ENCODE measurements around the gene AKAIN1.

AKAIN1 gene

GRCh38 chr18:5107988-5108387, 89.1 kb downstream of the AKAIN1 start:
- H3K4me3 ChIP-seq (ENCODE audit: low read length): no peak overlapping the region

GRCh38 chr18:5106730-5107129, 90.3 kb downstream of the AKAIN1 start:
- Histone ChIP-seq H3K36me3 (replicated peaks; ENCODE audit: insufficient read depth, low read length) (no peaks in the 10 kb centered on the region), H3K4me1 (ENCODE audit: low read length) (no peaks in the 10 kb centered on the region), H3K27me3 (replicated peaks; ENCODE audit: insufficient read depth, low read length) (no peaks in the 10 kb centered on the region), H3K9me2 (replicated peaks; ENCODE audit: insufficient read depth, low read length) (no peaks in the 10 kb centered on the region), H3K4me2 (ENCODE audit: low read depth, low read length) (no peak overlapping the region), H3F3A (ENCODE audit: insufficient read depth, low read length) (no peaks in the 10 kb centered on the region), H3K79me2 (ENCODE audit: low read length) (no peaks in the 10 kb centered on the region), H4K20me1 (ENCODE audit: insufficient read depth, low read length) (no peaks in the 10 kb centered on the region), H3K9me3 (replicated peaks; ENCODE audit: insufficient read depth, low read length) (no peaks in the 10 kb centered on the region), H2AFZ (ENCODE audit: low read length) (no peak overlapping the region), H3K9ac (ENCODE audit: low read length) (no peak overlapping the region), H3K27ac (ENCODE audit: low read length) (no peak overlapping the region), H3K4me3 (ENCODE audit: low read length) (no peak overlapping the region)
- peak; percentile 39 for TF ChIP-seq CTCF (IDR thresholded peaks at IDR 0.05; ENCODE audit: low read length)
- no peak for TF ChIP-seq EZH2 (optimal IDR thresholded peaks at IDR 0.05; ENCODE audit: low read depth, low read length)
- DNase-seq: peak; percentile 32

More at GRCh38 chr18:5107988-5108387, 89.1 kb downstream of the AKAIN1 start:
- Histone ChIP-seq H3K27me3 (replicated peaks; ENCODE audit: insufficient read depth, low read length) (no peaks in the 10 kb centered on the region), H3K4me2 (ENCODE audit: low read depth, low read length) (no peak overlapping the region), H3K9me2 (replicated peaks; ENCODE audit: insufficient read depth, low read length) (no peaks in the 10 kb centered on the region), H3K4me1 (ENCODE audit: low read length) (no peaks in the 10 kb centered on the region), H2AFZ (ENCODE audit: low read length) (no peak overlapping the region), H3K36me3 (replicated peaks; ENCODE audit: insufficient read depth, low read length) (no peaks in the 10 kb centered on the region), H4K20me1 (ENCODE audit: insufficient read depth, low read length) (no peaks in the 10 kb centered on the region), H3K9me3 (replicated peaks; ENCODE audit: insufficient read depth, low read length) (no peaks in the 10 kb centered on the region), H3K79me2 (ENCODE audit: low read length) (no peaks in the 10 kb centered on the region), H3F3A (ENCODE audit: insufficient read depth, low read length) (no peaks in the 10 kb centered on the region), H3K9ac (ENCODE audit: low read length) (no peak overlapping the region), H3K27ac (ENCODE audit: low read length) (no peak overlapping the region)
- no peak for TF ChIP-seq EZH2 (optimal IDR thresholded peaks at IDR 0.05; ENCODE audit: low read depth, low read length)
- no peak for TF ChIP-seq EZH2phosphoT487 (IDR thresholded peaks at IDR 0.05; ENCODE audit: low read length)
- TF ChIP-seq CTCF (IDR thresholded peaks at IDR 0.05; ENCODE audit: low read length): no peak
- DNase-seq: peak; percentile 7

GRCh38 chr18:5104246-5104645, 92.8 kb downstream of the AKAIN1 start:
- no peak overlapping the region for H3K4me3 ChIP-seq (ENCODE audit: low read length)
- no peak overlapping the region for H3K27ac ChIP-seq (ENCODE audit: low read length)
- no peak for DNase-seq
- no peak overlapping the region for H2AFZ ChIP-seq (ENCODE audit: low read length)
- H3K36me3 ChIP-seq (replicated peaks; ENCODE audit: insufficient read depth, low read length): no peaks in the 10 kb centered on the region
- no peak overlapping the region for H3K4me2 ChIP-seq (ENCODE audit: low read depth, low read length)
- TF ChIP-seq EZH2 (optimal IDR thresholded peaks at IDR 0.05; ENCODE audit: low read depth, low read length) (no peak), EZH2phosphoT487 (IDR thresholded peaks at IDR 0.05; ENCODE audit: low read length) (no peak), CTCF (IDR thresholded peaks at IDR 0.05; ENCODE audit: low read length) (no peak)
- no peaks in the 10 kb centered on the region for H3K4me1 ChIP-seq (ENCODE audit: low read length)
- H3K9me3 ChIP-seq (replicated peaks; ENCODE audit: insufficient read depth, low read length): no peaks in the 10 kb centered on the region
- no peaks in the 10 kb centered on the region for H3K27me3 ChIP-seq (replicated peaks; ENCODE audit: insufficient read depth, low read length)
- no peaks in the 10 kb centered on the region for H3F3A ChIP-seq (ENCODE audit: insufficient read depth, low read length)
- H3K79me2 ChIP-seq (ENCODE audit: low read length): no peaks in the 10 kb centered on the region
- H4K20me1 ChIP-seq (ENCODE audit: insufficient read depth, low read length): no peaks in the 10 kb centered on the region
- H3K9me2 ChIP-seq (replicated peaks; ENCODE audit: insufficient read depth, low read length): no peaks in the 10 kb centered on the region
- H3K9ac ChIP-seq (ENCODE audit: low read length): no peak overlapping the region
